Subcutaneous abdominal adipose tissue (tissue), 5 donors: Measurements from ENCODE around the gene SLC11A2.
"Not testable (repeated sequence)": the region's sequence is repeated elsewhere in the genome, so short reads cannot be mapped to it uniquely, and the experiment has no call there.

Source experiments
- H3K27ac ChIP-seq: one replicate; pipeline ENCODE4 v1.7.0; 2013; ENCODE audit warnings: low read depth, mild to moderate bottlenecking, inconsistent platforms, low read length, moderate library complexity
- H3K27me3 ChIP-seq, 5 donors: one replicate each; pipeline ENCODE4 v1.7.0; 2013; ENCODE audit warnings: low read length in 5 of 5, inconsistent platforms in 1 of 5; ENCODE audit not compliant: control insufficient read depth in 5 of 5, insufficient read depth in 4 of 5
- H3K36me3 ChIP-seq, 5 donors: one replicate each; pipeline ENCODE4 v1.7.0; 2013; ENCODE audit warnings: low read length in 5 of 5; ENCODE audit not compliant: control insufficient read depth in 5 of 5, insufficient read depth in 5 of 5
- H3K4me1 ChIP-seq, 5 donors: one replicate each; pipeline ENCODE4 v1.7.0; 2013; ENCODE audit warnings: low read length in 5 of 5, mild to moderate bottlenecking in 3 of 5, moderate library complexity in 1 of 5; ENCODE audit not compliant: control insufficient read depth in 5 of 5, insufficient read depth in 5 of 5
- H3K4me3 ChIP-seq, 5 donors: one replicate each; pipeline ENCODE4 v1.7.0; 2013; ENCODE audit warnings: low read length in 5 of 5, low read depth in 1 of 5
- H3K9ac ChIP-seq, 5 donors: one replicate each; pipeline ENCODE4 v1.7.0; 2013; ENCODE audit warnings: low read length in 5 of 5, mild to moderate bottlenecking in 4 of 5, moderate library complexity in 3 of 5
- H3K9me3 ChIP-seq, 5 donors: one replicate each; pipeline ENCODE4 v1.7.0; 2013; ENCODE audit warnings: low read length in 5 of 5; ENCODE audit not compliant: control insufficient read depth in 5 of 5
- donor health status: healthy.
- donor health status: healthy.
- donor health status: healthy.
- donor health status: healthy.
- donor health status: healthy.

The SLC11A2 gene

DNA sequence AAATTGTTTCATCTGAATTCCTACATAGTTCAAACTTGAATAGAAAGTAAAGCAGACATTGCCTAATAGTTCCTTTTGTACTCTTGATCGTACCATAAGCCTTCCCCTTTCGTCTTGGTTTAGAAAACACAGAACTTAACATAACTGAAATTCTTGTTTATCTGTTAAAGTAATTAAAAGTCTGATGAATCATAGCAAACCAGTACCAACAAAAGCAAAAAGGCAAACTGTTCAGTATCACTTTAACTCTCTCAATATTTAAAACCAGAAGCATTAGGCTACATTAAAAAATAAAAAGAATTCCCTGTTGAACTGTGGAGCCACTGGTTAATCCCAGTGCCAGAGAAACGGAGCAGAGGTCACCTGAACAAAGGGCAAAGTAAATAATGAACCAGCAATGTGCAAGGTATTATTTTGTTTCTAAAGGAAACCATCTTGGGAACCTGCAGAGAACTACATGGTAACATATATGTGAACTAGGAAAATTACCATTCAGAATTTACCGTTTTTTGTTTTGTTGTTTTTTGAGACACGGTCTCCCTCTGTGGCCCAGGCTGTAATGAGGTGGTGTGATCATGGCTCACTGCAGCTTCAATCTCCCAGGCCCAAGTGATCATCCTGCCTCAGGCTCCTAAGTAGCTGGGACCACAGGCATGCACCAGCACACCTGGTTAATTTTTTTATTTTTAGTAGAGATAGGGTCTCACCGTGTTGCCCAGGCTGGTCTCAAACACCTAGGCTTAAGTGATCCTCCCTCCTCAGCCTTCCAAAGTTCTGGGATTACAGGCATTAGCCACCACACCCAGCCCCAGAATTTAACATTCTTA is 91.0 kb downstream of the SLC11A2 start:
- Histone ChIP-seq H3K36me3 (peaks cover 9 to 23% (median 15%) of the 10 kb centered on the region in 5 donors), H3K4me1 (peaks cover 0 to 37% (median 33%) of the 10 kb centered on the region in 5 donors), H3K9me3 (peaks cover 0 to 8% (median 6%) of the 10 kb centered on the region in 5 donors), H3K27me3 (no peaks in the 10 kb centered on the region), H3K9ac (peak overlapping the region in 3 of 5 donors; percentile 21 to 62 (median 58)), H3K27ac (peak overlapping the region; percentile 71), H3K4me3 (peak overlapping the region; percentile 1 to 43 (median 12))

- H3K27me3 ChIP-seq: no peaks in the 10 kb centered on the region
- H3K36me3 ChIP-seq: peaks cover 9 to 29% (median 20%) of the 10 kb centered on the region in 5 donors
- H3K4me3 ChIP-seq: peak overlapping the region in 3 of 5 donors; percentile 12 to 43 (median 13)
- peak overlapping the region in 3 of 5 donors; percentile 21 to 62 (median 58) for H3K9ac ChIP-seq
- peaks cover 0 to 44% (median 39%) of the 10 kb centered on the region in 5 donors for H3K4me1 ChIP-seq
- peak overlapping the region; percentile 71 for H3K27ac ChIP-seq
- peaks cover 0 to 8% (median 6%) of the 10 kb centered on the region in 5 donors for H3K9me3 ChIP-seq
Observed at GRCh38 chr12:50934371-50934851, 91.8 kb downstream of the SLC11A2 start.

DNA sequence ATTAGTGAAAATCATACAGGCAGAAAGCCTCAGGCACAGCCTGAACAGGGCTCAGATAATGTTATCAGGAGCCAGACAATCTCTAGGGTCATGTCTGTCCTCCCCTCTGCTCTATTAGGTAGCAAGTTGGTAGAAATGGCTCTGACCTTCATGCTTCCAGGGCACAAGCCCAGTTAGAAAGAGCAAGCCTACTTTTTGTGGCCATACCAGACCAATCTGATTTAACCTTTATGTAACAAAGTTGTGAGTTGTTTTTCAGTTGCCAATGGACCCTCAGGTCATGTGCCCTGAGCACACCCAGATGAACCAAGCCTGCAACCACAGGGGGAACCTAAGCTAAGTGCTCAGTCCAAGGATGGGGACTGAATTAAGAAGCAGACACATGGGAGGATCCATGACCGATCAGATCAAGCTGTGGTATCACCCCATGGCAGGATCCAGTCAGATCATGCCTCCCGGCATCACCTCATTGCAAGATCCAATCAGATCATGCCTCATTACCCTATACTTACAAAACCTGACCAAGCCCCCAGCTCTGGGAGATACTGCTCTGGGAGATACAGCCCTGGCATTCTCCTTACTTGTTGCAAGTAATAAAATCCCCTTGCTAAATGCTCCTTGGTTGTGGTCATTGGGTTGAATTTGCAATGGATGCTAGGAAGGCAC is 92.6 kb downstream of the SLC11A2 start:
- peaks cover 0 to 8% (median 6%) of the 10 kb centered on the region in 5 donors for H3K9me3 ChIP-seq
- H3K4me3 ChIP-seq: no peak overlapping the region
- H3K36me3 ChIP-seq: peaks cover 9 to 29% (median 23%) of the 10 kb centered on the region in 5 donors
- H3K27ac ChIP-seq: peak overlapping the region; percentile 71
- peaks cover 2 to 52% (median 47%) of the 10 kb centered on the region in 5 donors for H3K4me1 ChIP-seq
- H3K27me3 ChIP-seq: no peaks in the 10 kb centered on the region
- no peak overlapping the region for H3K9ac ChIP-seq

DNA sequence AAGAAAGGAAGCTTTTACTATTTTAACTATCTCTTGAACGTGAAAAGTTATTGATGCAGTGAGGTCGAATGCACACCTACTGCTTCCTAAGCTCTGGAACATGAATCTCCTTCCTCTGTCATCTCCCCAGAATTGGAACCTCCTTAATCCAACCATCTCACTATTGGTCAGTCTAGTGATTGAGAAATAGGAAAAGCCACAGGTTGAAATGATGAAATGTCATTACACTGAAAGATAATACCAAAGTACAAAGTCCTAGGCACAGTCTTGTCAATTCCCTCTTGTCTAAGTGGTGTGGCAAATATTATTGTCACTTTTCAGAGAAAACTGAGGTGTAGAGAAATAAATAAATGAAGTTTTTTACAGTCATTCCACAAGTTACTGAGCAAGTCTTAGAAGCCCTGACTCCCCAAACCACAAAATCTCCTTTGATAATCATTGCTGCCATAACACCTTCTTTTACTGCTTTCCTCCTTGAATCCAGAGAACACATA is 93.3 kb downstream of the SLC11A2 start:
- H3K4me1 ChIP-seq: peaks cover 5 to 59% (median 54%) of the 10 kb centered on the region in 5 donors
- peak overlapping the region in 1 of 5 donors; percentile 29 for H3K9ac ChIP-seq
- peak overlapping the region; percentile 71 for H3K27ac ChIP-seq
- peaks cover 9 to 28% (median 23%) of the 10 kb centered on the region in 5 donors for H3K36me3 ChIP-seq
- peaks cover 0 to 7% (median 5%) of the 10 kb centered on the region in 5 donors for H3K9me3 ChIP-seq
- H3K27me3 ChIP-seq: no peaks in the 10 kb centered on the region
- H3K4me3 ChIP-seq: no peak overlapping the region

DNA sequence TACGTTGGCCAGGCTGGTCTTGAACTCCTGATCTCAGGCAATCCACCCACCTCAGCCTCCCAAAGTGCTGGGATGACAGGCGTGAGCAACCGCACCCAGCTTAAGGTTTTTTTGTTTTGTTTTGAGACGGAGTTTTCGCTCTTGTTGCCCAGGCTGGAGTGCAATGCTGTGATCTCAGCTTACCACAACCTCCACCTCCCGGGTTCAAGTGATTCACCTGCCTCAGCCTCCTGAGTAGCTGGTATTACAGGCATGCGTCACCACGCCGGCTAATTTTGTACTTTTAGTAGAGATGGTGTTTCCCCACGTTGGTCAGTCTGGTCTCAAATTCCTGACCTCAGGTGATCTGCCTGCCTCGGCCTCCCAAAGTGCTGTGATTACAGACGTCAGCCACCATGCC is 95.7 kb downstream of the SLC11A2 start:
- H3K9me3 ChIP-seq, H3K9ac ChIP-seq, H3K27ac ChIP-seq, H3K27me3 ChIP-seq, H3K4me3 ChIP-seq: not testable (repeated sequence)
- peaks cover 9 to 28% (median 23%) of the 10 kb centered on the region in 5 donors for H3K36me3 ChIP-seq
- peaks cover 5 to 70% (median 68%) of the 10 kb centered on the region in 5 donors for H3K4me1 ChIP-seq

DNA sequence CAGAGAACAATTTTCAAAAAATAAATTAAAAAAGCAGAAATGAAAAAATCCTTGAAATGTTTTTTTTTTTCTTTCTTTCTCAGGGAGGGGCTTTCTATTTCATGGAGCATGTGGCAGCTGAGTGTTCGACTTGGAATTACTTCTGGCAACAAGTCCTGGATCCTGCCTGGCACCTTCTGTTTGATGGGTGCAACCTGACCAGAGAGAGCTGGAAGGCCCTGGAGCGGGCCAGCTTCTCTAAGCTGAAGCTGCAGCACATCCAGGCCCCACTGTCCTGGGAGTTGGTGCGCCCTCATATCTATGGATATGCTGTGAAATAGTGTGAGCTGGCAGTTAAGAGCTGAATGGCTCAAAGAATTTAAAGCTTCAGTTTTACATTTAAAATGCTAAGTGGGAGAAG is 96.4 kb downstream of the SLC11A2 start:
- Histone ChIP-seq H3K4me3 (no peak overlapping the region), H3K27ac (peak overlapping the region; percentile 97), H3K27me3 (no peaks in the 10 kb centered on the region), H3K36me3 (peaks cover 9 to 28% (median 23%) of the 10 kb centered on the region in 5 donors), H3K4me1 (peaks cover 5 to 68% (median 62%) of the 10 kb centered on the region in 5 donors), H3K9me3 (no peaks in the 10 kb centered on the region), H3K9ac (peak overlapping the region in 2 of 5 donors; percentile 5 to 42)
